ENCODE measurements around the gene FRMD4A.

FRMD4A gene

DNA sequence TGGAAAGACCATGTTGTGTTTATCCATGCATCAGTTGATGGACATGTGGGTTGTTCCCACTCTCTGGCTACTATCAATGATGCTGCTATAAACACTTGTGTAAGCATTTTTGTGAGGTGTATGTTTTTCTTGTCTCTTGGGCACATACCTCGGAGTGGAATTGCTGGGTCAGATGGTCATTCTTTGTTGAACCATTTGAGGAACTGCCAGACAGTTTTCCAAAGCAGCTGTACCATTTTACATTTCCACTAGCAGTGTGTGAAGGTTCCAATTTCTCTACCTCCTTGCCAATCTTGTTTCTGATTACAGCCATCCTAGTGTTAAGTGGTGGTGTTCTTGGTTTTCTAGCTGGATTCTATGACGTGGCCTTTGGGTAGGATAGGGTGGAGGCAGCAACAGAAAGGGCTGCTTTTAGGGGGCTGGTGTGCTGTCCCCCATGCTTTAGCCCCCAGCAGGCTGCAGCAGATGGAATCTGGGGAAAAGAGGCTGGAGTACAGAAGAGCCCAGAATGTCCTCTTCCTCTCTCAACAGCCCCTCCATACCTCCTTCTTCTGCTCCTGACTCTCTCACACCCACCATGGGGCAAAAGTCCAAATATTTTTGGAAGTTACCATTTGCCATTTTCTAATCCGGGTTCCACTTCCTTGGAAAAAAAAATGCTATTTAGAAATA is 352.7 kb downstream of the FRMD4A start:
- H3F3A ChIP-seq (ENCODE audit: insufficient read depth, low read length) = no peaks in the 10 kb centered on the region
- H4K20me1 ChIP-seq (ENCODE audit: insufficient read depth, low read length) = no peaks in the 10 kb centered on the region
- no peak overlapping the region for H3K27ac ChIP-seq (ENCODE audit: low read length)
- no peaks in the 10 kb centered on the region for H3K4me1 ChIP-seq (ENCODE audit: low read length)
- H3K9me2 ChIP-seq (replicated peaks; ENCODE audit: insufficient read depth, low read length) = no peaks in the 10 kb centered on the region
- no peaks in the 10 kb centered on the region for H3K36me3 ChIP-seq (replicated peaks; ENCODE audit: insufficient read depth, low read length)
- TF ChIP-seq, protein P1, sequence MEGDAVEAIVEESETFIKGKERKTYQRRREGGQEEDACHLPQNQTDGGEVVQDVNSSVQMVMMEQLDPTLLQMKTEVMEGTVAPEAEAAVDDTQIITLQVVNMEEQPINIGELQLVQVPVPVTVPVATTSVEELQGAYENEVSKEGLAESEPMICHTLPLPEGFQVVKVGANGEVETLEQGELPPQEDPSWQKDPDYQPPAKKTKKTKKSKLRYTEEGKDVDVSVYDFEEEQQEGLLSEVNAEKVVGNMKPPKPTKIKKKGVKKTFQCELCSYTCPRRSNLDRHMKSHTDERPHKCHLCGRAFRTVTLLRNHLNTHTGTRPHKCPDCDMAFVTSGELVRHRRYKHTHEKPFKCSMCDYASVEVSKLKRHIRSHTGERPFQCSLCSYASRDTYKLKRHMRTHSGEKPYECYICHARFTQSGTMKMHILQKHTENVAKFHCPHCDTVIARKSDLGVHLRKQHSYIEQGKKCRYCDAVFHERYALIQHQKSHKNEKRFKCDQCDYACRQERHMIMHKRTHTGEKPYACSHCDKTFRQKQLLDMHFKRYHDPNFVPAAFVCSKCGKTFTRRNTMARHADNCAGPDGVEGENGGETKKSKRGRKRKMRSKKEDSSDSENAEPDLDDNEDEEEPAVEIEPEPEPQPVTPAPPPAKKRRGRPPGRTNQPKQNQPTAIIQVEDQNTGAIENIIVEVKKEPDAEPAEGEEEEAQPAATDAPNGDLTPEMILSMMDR (IDR thresholded peaks at IDR 0.05; ENCODE audit: low read length) = no peak
- TF ChIP-seq EZH2phosphoT487 (IDR thresholded peaks at IDR 0.05; ENCODE audit: low read length) (no peak), EZH2 (optimal IDR thresholded peaks at IDR 0.05; ENCODE audit: low read depth, low read length) (no peak)
- no peaks in the 10 kb centered on the region for H3K9me3 ChIP-seq (replicated peaks; ENCODE audit: insufficient read depth, low read length)
- DNase-seq = no peak
- no peak overlapping the region for H3K9ac ChIP-seq (ENCODE audit: low read length)
- H3K4me3 ChIP-seq (ENCODE audit: low read length) = no peak overlapping the region
- no peak overlapping the region for H2AFZ ChIP-seq (ENCODE audit: low read length)
- no peaks in the 10 kb centered on the region for H3K79me2 ChIP-seq (ENCODE audit: low read length)
- H3K4me2 ChIP-seq (ENCODE audit: low read depth, low read length) = no peak overlapping the region
- H3K27me3 ChIP-seq (replicated peaks; ENCODE audit: insufficient read depth, low read length) = no peaks in the 10 kb centered on the region

- Histone ChIP-seq H3K4me3 (ENCODE audit: low read length) (no peak overlapping the region), H3K4me1 (ENCODE audit: low read length) (no peaks in the 10 kb centered on the region), H3K27ac (ENCODE audit: low read length) (no peak overlapping the region), H3K27me3 (replicated peaks; ENCODE audit: insufficient read depth, low read length) (no peaks in the 10 kb centered on the region), H3F3A (ENCODE audit: insufficient read depth, low read length) (no peaks in the 10 kb centered on the region), H3K9ac (ENCODE audit: low read length) (no peak overlapping the region), H2AFZ (ENCODE audit: low read length) (no peak overlapping the region), H3K9me2 (replicated peaks; ENCODE audit: insufficient read depth, low read length) (no peaks in the 10 kb centered on the region), H3K4me2 (ENCODE audit: low read depth, low read length) (no peak overlapping the region), H3K79me2 (ENCODE audit: low read length) (no peaks in the 10 kb centered on the region), H3K9me3 (replicated peaks; ENCODE audit: insufficient read depth, low read length) (no peaks in the 10 kb centered on the region), H4K20me1 (ENCODE audit: insufficient read depth, low read length) (no peaks in the 10 kb centered on the region), H3K36me3 (replicated peaks; ENCODE audit: insufficient read depth, low read length) (no peaks in the 10 kb centered on the region)
- TF ChIP-seq EZH2 (optimal IDR thresholded peaks at IDR 0.05; ENCODE audit: low read depth, low read length) = no peak
- TF ChIP-seq, protein P1 (IDR thresholded peaks at IDR 0.05; ENCODE audit: low read length) = no peak
- TF ChIP-seq EZH2phosphoT487 (IDR thresholded peaks at IDR 0.05; ENCODE audit: low read length) = no peak
- DNase-seq = no peak
These were observed 357.0 kb downstream of the FRMD4A start for GRCh38 chr10:13973742-13974141.

GRCh38 chr10:13972609-13973008 is 358.1 kb downstream of the FRMD4A start:
- DNase-seq = no peak
- Histone ChIP-seq H2AFZ (ENCODE audit: low read length) (no peak overlapping the region), H3K4me2 (ENCODE audit: low read depth, low read length) (no peak overlapping the region), H3K36me3 (replicated peaks; ENCODE audit: insufficient read depth, low read length) (no peaks in the 10 kb centered on the region), H3K4me3 (ENCODE audit: low read length) (no peak overlapping the region), H3F3A (ENCODE audit: insufficient read depth, low read length) (no peaks in the 10 kb centered on the region), H3K9ac (ENCODE audit: low read length) (no peak overlapping the region), H3K9me2 (replicated peaks; ENCODE audit: insufficient read depth, low read length) (no peaks in the 10 kb centered on the region), H3K9me3 (replicated peaks; ENCODE audit: insufficient read depth, low read length) (no peaks in the 10 kb centered on the region), H3K27ac (ENCODE audit: low read length) (no peak overlapping the region), H3K4me1 (ENCODE audit: low read length) (no peaks in the 10 kb centered on the region), H4K20me1 (ENCODE audit: insufficient read depth, low read length) (no peaks in the 10 kb centered on the region), H3K79me2 (ENCODE audit: low read length) (no peaks in the 10 kb centered on the region), H3K27me3 (replicated peaks; ENCODE audit: insufficient read depth, low read length) (no peaks in the 10 kb centered on the region)
- TF ChIP-seq EZH2phosphoT487 (IDR thresholded peaks at IDR 0.05; ENCODE audit: low read length) (no peak), EZH2 (optimal IDR thresholded peaks at IDR 0.05; ENCODE audit: low read depth, low read length) (no peak)
- TF ChIP-seq, protein P1 (IDR thresholded peaks at IDR 0.05; ENCODE audit: low read length) = no peak

Data from MM.1S (cell line).